Effector memory CD4-positive, alpha-beta T cell (primary cell): Measurements from ENCODE around the gene COX8A.
"Not testable (repeated sequence)": the region's sequence is repeated elsewhere in the genome, so short reads cannot be mapped to it uniquely, and the experiment has no call there.

Experiments used
- DNase-seq, 3 donors: peaks; one replicate each; pipeline ENCODE4 v3.0.0-alpha.2; 2020
- H3K27ac ChIP-seq: 2 replicates; pipeline ENCODE4 v1.7.0; 2013; ENCODE audit warnings: mild to moderate bottlenecking, low read length, moderate library complexity; ENCODE audit not compliant: insufficient read depth, poor library complexity, severe bottlenecking
- H3K27me3 ChIP-seq: replicated peaks from 2 replicates; pipeline ENCODE4 v1.7.0; 2013; ENCODE audit warnings: mild to moderate bottlenecking, low read length; ENCODE audit not compliant: insufficient read depth, control insufficient read depth, poor library complexity, severe bottlenecking
- H3K36me3 ChIP-seq: 2 replicates; pipeline ENCODE4 v1.7.0; 2013; ENCODE audit warnings: mild to moderate bottlenecking, low read length, moderate library complexity; ENCODE audit not compliant: control insufficient read depth, insufficient read depth
- H3K4me1 ChIP-seq: 2 replicates; pipeline ENCODE4 v1.7.0; 2013; ENCODE audit warnings: low read length, mild to moderate bottlenecking; ENCODE audit not compliant: control insufficient read depth, insufficient read depth, poor library complexity, severe bottlenecking
- H3K4me3 ChIP-seq: 2 replicates; pipeline ENCODE4 v1.7.0; 2013; ENCODE audit warnings: low read length, low read depth, mild to moderate bottlenecking; ENCODE audit not compliant: insufficient read depth, poor library complexity, severe bottlenecking
- H3K9me3 ChIP-seq: 2 replicates; pipeline ENCODE4 v1.7.0; 2013; ENCODE audit warnings: mild to moderate bottlenecking, low read length, moderate library complexity; ENCODE audit not compliant: control insufficient read depth

The COX8A gene

DNA sequence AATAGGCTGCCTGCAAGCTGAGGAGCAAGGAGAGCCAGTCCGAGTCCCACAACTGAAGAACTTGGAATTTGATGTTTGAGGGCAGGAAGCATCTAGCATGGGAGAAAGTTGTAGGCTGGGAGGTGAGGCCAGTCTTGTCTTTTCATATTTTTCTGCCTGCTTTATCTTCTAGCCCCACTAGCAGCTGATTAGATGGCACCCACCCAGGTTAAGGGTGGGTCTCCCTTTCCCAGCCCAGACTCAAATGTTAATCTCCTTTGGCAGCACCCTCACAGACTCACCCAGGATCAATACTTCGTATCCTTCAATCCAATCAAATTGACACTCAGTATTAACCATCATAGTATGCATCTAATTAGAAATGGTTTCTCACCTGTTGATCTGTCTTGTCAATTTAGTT lies 5.0 kb upstream of the COX8A start:
- Histone ChIP-seq H3K27ac (no peak overlapping the region), H3K4me3 (no peak overlapping the region), H3K36me3 (peaks cover under 1% of the 10 kb centered on the region), H3K4me1 (no peaks in the 10 kb centered on the region), H3K9me3 (no peaks in the 10 kb centered on the region), H3K27me3 (no peaks in the 10 kb centered on the region)
- DNase-seq = no peak

DNA sequence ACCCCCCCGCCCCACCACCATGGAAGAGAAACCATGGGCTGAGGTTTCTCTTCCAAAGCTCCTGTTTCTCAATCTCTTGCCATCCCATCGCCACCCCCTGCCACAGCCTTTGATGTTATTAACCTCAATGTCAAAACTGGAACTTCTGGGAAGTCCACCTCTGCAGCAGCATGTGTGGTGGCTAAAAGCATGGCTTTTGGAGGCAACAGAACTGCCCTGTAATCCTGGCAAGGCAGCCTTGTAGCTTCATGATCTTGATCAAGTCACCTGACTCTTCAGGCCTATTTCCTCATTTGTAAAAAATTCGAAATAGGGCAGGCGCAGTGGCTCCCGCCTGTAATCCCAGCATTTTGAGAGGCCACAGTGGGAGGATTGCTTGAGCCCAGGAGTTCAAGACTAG lies 3.5 kb upstream of the COX8A start:
- H3K9me3 ChIP-seq = no peaks in the 10 kb centered on the region
- H3K4me1 ChIP-seq = peaks cover 5% of the 10 kb centered on the region
- no peaks in the 10 kb centered on the region for H3K27me3 ChIP-seq
- H3K27ac ChIP-seq = no peak overlapping the region
- DNase-seq = no peak
- H3K4me3 ChIP-seq = no peak overlapping the region
- peaks cover 2% of the 10 kb centered on the region for H3K36me3 ChIP-seq

DNA sequence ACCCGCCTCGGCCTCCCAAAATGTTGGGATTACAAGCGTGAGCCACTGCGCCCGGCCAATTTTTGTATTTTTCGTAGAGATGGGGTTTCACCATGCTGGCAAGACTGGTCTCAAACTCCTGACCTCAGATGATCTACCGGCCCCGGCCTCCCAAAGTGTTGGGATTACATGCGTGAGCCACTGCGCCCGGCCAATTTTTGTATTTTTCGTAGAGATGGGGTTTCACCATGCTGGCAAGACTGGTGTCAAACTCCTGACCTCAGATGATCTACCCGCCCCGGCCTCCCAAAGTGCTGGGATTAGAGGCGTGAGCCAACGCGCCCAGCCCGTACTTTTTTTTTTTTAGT lies 535 bp upstream of the COX8A start:
- peak overlapping the region; percentile 100 for H3K4me3 ChIP-seq
- H3K36me3 ChIP-seq, DNase-seq, H3K27me3 ChIP-seq, H3K9me3 ChIP-seq, H3K27ac ChIP-seq: not testable (repeated sequence)
- peaks cover 11% of the 10 kb centered on the region for H3K4me1 ChIP-seq

DNA sequence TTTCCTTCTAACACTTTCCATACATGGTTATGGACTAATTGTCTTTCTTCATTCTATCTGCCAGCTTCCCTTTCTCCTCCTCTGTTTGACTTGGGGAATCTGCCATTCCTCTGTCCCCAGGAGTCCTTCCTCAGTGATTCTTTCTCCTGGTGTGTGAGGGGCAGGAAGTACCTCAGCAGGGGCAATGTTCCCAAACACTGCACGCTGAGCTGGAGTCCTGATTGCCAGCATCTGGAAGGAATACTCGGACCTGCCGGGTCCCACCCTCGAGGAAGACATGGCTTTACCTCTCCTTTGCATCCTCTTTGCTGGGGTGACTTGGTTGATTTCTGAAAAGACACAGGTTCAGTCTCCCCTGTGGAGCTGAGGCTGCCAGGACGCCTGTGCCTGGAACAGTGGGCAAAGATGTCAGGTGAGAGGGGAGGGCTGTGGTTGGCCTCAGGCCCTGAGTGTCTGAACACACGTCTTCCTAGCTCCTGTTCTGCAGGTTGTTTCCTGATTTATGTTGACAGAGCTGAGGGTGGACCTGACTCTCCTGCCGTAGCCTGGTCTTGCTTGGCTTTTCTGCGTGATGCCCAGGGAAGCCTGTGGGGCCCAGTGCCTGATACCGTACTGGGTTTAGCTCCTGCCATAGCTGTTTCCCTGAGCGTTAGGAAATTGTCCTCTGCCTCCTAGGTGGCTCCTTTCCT lies 4.3 kb downstream of the COX8A start:
- Histone ChIP-seq H3K4me3 (no peak overlapping the region), H3K4me1 (peaks cover 11% of the 10 kb centered on the region), H3K9me3 (no peaks in the 10 kb centered on the region), H3K27ac (no peak overlapping the region), H3K36me3 (peaks cover 2% of the 10 kb centered on the region), H3K27me3 (no peaks in the 10 kb centered on the region)
- DNase-seq = no peak

DNA sequence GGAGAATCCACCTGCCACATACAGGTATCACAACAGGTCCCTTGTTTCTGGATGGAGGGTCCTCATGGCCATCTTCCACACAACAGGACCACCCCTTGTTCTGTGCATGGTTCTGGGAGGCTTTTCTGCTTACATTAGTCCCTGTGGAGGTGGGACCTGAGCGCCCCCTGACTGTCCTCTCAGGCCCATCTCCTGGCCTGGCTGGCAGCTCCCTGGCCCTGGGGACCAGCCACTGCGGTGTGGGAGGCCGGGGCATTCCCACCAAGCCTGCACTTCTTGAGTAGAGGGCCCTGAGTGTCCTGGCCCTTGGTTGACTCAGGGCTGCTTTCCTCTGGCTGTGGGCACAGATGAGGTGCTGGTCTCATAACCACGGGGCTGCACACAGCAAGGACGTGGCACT lies 5.0 kb downstream of the COX8A start:
- Histone ChIP-seq H3K4me1 (peaks cover 11% of the 10 kb centered on the region), H3K4me3 (no peak overlapping the region), H3K27me3 (no peaks in the 10 kb centered on the region), H3K36me3 (peaks cover 2% of the 10 kb centered on the region), H3K27ac (no peak overlapping the region), H3K9me3 (no peaks in the 10 kb centered on the region)
- no peak for DNase-seq

DNA sequence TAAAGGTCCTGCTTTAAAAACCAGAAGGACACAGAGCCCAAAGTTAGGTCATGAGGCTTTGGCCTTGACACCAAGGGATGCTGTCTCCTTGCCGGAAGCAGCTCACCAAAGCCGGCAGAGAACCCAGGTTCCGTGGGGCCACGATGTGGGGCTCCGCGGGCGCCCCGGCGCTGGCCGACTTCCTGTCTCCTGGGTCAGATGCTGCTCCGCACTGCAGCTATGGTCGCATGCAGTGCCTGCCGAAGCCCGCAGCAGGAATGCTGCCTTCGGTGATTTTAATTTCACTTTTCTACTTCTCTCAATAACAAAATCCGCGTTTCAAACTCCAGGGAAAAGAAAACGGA lies 11.4 kb downstream of the COX8A start:
- peaks cover 6% of the 10 kb centered on the region for H3K36me3 ChIP-seq
- no peaks in the 10 kb centered on the region for H3K9me3 ChIP-seq
- peak overlapping the region; percentile 86 for H3K27ac ChIP-seq
- peak overlapping the region; percentile 92 for H3K4me3 ChIP-seq
- DNase-seq = peak; percentile 49 to 56 (median 53)
- H3K27me3 ChIP-seq = no peaks in the 10 kb centered on the region
- H3K4me1 ChIP-seq = peaks cover 12% of the 10 kb centered on the region

DNA sequence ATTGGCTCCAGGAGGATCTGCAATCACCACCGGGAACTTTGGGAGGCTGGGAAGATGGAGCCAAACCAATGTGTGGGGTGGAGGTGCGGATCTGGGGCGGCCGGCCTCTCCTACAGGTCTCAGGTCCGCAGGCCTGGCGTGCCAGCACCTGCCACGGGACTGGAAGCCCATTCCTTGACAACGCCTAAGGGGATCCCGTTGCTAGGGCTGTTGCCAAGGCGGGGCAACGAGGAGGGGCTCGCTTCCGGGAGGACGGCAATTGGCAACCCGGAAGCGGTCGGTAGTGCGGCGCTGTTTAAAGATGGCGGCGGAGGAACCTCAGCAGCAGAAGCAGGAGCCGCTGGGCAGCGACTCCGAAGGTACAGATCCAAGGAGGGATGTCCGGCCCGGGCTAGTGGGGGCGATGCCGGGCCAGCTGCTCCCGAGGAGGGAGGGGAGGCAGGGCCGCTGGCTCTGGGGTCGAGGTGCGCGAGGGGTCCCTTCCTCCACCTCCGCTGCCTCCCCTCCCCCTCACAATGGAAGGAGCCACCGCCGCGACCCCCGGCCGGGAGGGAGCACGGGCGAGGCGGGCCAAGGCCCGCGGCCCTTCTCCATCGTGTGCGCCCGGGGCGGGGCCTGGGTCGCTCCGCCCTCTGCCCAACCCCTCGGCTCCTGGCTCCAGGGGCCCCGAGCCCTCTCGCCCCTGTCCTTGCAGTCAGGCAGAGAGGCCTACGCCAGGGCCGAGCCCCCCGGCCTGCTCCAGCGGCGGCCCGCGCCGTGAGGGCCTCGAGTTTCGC lies 11.9 kb downstream of the COX8A start, which contains the start of gene OTUB1:
OTUB1 (plus strand) TSS at position 283 of the 776 bp plus-strand sequence; CDS start at position 302, 19 bp downstream.
- peak within 1 kb of the TSS; percentile 86 for H3K27ac ChIP-seq

DNA sequence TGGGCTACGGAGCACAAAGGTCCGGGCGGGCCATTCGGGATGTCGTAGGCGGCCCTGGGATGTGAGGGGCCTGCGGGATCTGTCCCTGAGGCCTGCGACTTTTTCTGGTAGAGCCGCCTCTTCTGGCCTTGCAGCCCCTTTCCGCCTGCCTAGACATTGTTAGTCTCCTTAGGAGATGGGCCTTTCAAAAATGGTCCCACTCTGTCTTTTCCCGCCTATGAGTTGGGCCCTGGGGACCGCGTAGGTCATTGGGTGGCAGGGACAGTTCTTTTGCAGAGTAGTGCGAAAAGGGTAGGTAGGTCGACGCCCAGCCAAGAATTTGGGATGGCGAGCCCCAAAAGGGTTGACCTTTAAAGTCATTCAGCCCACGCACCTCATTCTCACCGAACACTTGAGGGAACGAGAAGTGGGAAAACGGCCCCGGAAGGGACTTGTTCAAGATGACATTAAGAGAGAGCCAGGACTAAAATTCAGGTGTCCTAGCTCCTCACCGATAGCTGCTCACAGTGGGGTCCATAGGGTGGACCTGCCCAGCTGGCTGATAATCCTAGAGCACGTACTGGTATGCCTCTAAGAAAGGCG lies 12.6 kb downstream of the COX8A start:
- H3K27me3 ChIP-seq = no peaks in the 10 kb centered on the region
- H3K36me3 ChIP-seq = peaks cover 19% of the 10 kb centered on the region
- H3K4me3 ChIP-seq = peak overlapping the region; percentile 92
- no peaks in the 10 kb centered on the region for H3K9me3 ChIP-seq
- peaks cover 12% of the 10 kb centered on the region for H3K4me1 ChIP-seq
- DNase-seq = no peak
- peak overlapping the region; percentile 86 for H3K27ac ChIP-seq

More for the DNA sequence above, 11.9 kb downstream of the COX8A start, which contains the start of gene OTUB1:
- DNase-seq = peak; percentile 75 to 87 (median 80)
- Histone ChIP-seq H3K4me3 (peak within 1 kb of the TSS; percentile 92), H3K4me1 (peaks cover 12% of the 10 kb centered on the region), H3K27me3 (no peaks in the 10 kb centered on the region), H3K36me3 (peaks cover 12% of the 10 kb centered on the region), H3K9me3 (no peaks in the 10 kb centered on the region)

DNA sequence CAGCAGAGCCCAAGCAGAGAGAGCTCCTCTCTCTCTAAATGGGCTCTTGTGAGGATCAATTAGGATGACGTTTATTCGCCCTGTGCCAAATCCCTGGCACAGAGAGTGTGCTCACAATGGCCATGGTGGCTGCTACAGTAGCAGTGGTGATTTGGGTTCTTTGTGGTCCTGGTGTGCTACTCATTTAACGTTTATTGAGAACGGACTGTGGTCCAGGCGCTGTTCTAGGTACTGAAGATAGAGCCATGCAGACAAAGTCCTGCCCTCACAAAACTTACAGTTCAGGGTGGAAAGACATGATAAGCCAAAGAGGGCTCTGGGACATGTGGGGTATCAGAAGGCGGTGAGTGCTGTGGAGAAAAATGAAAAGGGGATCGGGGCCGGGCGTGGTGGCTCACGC lies 17.1 kb downstream of the COX8A start:
- peaks cover 12% of the 10 kb centered on the region for H3K4me1 ChIP-seq
- H3K9me3 ChIP-seq = no peaks in the 10 kb centered on the region
- H3K4me3 ChIP-seq = no peak overlapping the region
- peaks cover 41% of the 10 kb centered on the region for H3K36me3 ChIP-seq
- DNase-seq = no peak
- H3K27me3 ChIP-seq = no peaks in the 10 kb centered on the region
- no peak overlapping the region for H3K27ac ChIP-seq

DNA sequence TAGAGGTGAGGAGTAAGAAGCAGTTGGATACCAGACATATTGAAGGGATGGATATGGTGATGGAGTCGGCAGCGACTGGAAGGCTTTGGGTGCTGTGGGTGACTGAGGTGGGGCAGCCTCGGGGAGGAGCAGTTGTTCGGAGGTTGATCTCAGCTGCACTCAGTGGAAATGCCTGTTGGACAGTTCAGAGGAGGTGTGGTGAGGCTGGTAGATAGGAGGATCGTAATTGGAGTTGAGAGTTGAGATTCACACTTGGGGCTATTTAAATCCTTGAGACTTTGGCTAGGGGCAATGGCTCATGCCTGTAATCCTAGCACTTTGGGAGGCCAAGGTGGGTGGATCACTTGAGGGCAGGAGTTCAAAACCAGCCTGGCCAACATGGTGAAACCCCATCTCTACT lies 18.7 kb downstream of the COX8A start:
- Histone ChIP-seq H3K4me1 (no peaks in the 10 kb centered on the region), H3K27ac (no peak overlapping the region), H3K9me3 (no peaks in the 10 kb centered on the region), H3K36me3 (peaks cover 56% of the 10 kb centered on the region), H3K27me3 (no peaks in the 10 kb centered on the region), H3K4me3 (no peak overlapping the region)
- no peak for DNase-seq
